PC-3 (cell line): ENCODE data around the gene TTC28.

Source experiments
- EZH2 ChIP-seq: fragments of 300-600 bp; sonication (generic); IDR thresholded peaks from one replicate; pipeline ENCODE4 v1.6.1; 2017; ENCODE audit warnings: antibody characterized with exemption, mild to moderate bottlenecking, low read length; ENCODE audit not compliant: unreplicated experiment
- EZH2phosphoT487 ChIP-seq: fragments of 300-600 bp; sonication (generic); IDR thresholded peaks from 2 replicates; pipeline ENCODE4 v1.6.1; 2018; ENCODE audit warnings: mild to moderate bottlenecking, antibody characterized with exemption, low read length, borderline replicate concordance
- TF ChIP-seq, protein P1 (sequence below): fragments of 300-600 bp; sonication (generic); conservative IDR thresholded peaks from 2 replicates; pipeline ENCODE4 v1.5.1; 2017; ENCODE audit warnings: antibody characterized with exemption, low read depth, mild to moderate bottlenecking, low read length

DNA sequence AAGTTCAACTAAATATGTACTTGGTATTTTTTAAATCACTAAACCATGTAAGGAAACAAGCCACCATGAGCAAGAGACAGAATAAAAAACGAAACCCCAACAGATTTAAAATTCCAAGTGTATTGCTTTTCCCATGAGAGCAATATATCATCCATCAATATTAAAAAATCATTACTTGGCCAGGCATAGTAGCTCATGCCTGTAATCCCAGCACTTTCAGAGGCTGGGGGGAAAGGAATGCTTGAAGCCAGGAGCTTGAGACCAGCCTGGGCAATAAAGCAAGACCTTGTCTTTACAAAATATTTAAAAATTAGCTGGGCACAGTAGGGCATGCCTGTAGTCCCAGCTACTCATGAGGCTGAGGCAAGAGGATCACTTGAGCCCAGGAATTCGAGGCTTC, 190.8 kb downstream of the TTC28 start:
- TF ChIP-seq, protein P1, sequence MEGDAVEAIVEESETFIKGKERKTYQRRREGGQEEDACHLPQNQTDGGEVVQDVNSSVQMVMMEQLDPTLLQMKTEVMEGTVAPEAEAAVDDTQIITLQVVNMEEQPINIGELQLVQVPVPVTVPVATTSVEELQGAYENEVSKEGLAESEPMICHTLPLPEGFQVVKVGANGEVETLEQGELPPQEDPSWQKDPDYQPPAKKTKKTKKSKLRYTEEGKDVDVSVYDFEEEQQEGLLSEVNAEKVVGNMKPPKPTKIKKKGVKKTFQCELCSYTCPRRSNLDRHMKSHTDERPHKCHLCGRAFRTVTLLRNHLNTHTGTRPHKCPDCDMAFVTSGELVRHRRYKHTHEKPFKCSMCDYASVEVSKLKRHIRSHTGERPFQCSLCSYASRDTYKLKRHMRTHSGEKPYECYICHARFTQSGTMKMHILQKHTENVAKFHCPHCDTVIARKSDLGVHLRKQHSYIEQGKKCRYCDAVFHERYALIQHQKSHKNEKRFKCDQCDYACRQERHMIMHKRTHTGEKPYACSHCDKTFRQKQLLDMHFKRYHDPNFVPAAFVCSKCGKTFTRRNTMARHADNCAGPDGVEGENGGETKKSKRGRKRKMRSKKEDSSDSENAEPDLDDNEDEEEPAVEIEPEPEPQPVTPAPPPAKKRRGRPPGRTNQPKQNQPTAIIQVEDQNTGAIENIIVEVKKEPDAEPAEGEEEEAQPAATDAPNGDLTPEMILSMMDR, result no peak
- TF ChIP-seq EZH2 (no peak), EZH2phosphoT487 (no peak)
